Stimulated activated CD4-positive, alpha-beta T cell treated with anti-CD3 and anti-CD28 coated beads, Interleukin-4, amount 100 ng/mL, for 24 hours (primary cell): ENCODE results near the gene EVI5.

Experiments
- DNase-seq: peaks from one replicate; pipeline ENCODE4 v3.0.0-alpha.2; 2020

The EVI5 gene

GRCh38 chr1:92481971-92482664 is 302.8 kb downstream of the EVI5 start:
- DNase-seq, result no peak

DNA sequence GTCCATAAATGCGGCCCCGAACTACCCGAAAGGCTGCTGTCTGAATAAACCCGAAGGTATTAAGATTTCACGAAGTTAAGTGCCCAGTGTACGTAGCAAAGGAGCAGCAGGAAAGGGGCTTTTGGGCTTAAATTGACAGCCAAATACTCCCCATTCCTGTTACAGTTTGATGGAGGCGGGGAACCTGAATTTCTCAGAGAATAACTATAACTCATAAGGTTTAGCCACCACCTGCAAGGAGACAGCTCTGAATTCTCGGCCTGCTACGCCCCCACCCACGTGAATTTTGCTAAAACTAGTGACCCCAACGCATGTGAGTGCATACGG is 303.3 kb downstream of the EVI5 start:
- DNase-seq, result no peak

GRCh38 chr1:92480813-92481598 is 303.9 kb downstream of the EVI5 start:
- DNase-seq, result no peak

GRCh38 chr1:92480200-92480812 is 304.6 kb downstream of the EVI5 start:
- no peak for DNase-seq

DNA sequence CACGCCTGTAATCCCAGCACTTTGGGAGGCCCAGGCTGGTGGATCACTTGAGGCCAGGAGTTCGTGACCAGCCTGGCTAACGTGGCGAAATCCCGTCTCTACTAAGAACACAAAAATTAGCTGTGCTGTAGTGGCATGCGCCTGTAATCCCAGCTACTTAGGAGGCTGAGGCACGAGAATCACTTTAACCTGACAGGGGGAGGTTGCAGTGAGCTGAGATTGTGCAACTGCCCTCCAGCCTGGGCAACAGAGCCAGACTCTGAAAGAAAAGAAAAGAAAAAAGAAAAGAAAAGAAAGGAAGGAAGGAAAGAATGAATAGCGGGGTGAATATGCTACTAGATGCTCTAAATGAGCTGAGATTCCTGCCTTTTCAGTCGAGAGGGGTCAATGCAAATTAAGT is 305.3 kb downstream of the EVI5 start:
- DNase-seq, result no peak

- DNase-seq, result no peak
Observed at GRCh38 chr1:92478393-92478792, 306.5 kb downstream of the EVI5 start.

- DNase-seq, result peak; percentile 40
Observed at GRCh38 chr1:92476071-92476631, 308.8 kb downstream of the EVI5 start.

DNA sequence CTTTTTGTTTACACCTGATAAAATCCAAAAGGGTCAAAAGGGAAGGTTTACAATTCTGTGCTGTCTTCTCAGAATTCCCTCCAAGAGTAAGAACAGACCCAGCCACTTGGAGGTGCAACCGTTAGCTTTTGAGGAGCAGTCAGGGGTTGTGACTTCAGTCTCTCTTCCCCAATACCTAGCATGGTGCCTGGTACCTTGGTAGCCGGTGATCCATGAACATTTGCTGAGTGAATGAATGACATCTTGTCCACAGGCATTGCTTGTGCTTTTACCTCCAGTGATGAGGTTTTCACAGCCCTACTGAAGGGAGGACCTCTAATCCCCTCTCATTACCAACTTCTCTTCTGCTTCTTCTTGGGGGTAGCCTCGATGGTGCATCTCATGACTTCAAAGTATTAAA is 309.9 kb downstream of the EVI5 start:
- no peak for DNase-seq

DNA sequence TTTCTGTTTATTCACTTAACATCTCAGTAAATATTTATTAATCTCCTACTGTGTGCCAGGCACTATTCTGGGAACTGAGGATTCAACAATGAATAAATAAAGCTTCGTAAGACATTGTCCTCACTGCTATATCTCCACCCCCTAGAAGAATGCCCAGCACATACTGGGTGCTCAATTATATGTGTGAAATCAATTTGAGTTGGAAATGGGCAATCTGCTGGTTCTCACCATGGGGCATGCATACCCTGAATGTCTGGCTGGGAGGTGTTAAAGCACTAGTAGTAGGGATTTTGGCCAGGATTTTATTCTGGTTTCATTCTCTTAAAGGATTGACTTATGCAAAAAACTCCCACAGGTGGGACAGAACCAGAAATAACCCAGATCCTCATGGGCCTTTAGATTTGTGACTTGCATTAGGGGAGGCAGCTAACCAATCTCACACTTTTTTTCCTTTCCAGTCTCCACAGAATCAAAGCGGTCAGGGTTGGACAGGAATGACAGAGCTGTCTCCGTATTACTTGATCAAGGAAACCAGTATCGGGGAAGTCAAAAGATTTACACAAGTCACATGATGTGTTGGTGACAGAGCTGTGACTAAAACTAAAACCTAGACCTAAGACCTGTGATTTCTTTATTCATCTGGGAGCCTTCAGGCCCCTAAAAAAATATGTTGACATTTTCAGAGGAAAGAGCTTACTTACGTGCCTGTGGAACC is 311.0 kb downstream of the EVI5 start:
- DNase-seq, result peak; percentile 37

- no peak for DNase-seq
Observed at GRCh38 chr1:92470216-92470615, 314.7 kb downstream of the EVI5 start.

- no peak for DNase-seq
Observed at GRCh38 chr1:92466683-92467352, 318.1 kb downstream of the EVI5 start.

- no peak for DNase-seq
Observed at GRCh38 chr1:92465256-92465647, 319.7 kb downstream of the EVI5 start.

DNA sequence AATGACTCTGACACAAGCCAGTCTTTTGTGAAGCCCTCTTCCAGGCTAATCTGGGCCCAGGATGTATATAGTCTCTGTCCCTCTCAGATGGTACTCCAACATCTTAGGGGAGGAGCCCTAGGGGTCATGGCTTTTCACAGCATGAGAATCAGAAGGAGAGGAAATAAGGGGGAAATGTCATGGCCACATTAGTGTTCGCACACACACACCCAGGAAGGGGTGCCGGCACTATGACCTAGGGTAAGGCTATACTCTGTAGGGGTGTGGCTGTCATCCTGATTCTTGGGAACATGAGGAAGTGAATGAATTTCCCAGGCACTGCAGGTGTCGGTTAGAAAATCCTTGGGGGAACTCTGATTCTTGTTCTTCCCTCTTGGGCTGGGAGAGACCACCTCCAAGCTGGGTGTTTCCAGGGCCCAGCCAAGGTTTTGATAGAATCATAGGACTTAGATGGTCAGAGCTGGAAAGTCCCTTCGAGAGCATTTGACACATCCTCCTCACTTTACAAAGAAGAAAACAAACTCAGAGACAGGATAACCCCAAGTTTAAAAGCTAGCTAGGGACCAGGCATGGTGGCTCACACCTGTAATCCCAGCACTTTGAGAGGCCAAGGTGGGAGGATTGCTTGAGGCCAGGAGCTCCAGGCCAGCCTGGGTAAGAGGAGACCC is 320.2 kb downstream of the EVI5 start:
- DNase-seq, result no peak

GRCh38 chr1:92461364-92462097 is 323.4 kb downstream of the EVI5 start:
- DNase-seq, result no peak

DNA sequence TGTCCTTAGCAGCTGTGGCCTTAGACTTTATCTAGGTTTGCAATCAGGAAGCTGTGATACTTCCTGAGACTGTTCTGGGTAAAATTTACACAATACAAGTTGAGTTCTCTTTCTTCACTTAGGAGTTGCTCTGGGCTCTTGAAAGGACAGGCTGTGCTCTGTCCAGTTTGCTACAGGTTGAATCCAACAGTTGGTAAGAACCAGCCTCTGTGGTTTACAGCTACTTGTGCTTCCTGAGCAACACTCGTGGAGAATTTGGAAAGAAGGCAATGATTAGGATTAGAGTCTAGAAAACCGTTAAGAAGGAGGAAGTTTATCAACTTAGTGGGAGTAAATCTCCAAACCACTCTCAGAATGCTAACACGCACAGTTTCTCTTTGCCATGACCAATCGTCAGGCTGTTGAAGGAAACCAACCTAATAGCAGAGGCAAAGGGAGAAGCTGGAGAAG is 325.0 kb downstream of the EVI5 start:
- DNase-seq, result no peak
